Activated T-cell treated with anti-CD3 and anti-CD28 coated beads for 1 hour (primary cell): ENCODE data around the gene KMT2B.

Experiments
- DNase-seq: peaks from one replicate; pipeline ENCODE4 v3.0.0-alpha.2; 2020; ENCODE audit warnings: low read depth

KMT2B gene

GRCh38 chr19:35727053-35727955 lies 9.5 kb downstream of the KMT2B start:
- DNase-seq: no peak

- no peak for DNase-seq
Measured at GRCh38 chr19:35727956-35728706, 10.3 kb downstream of the KMT2B start.

GRCh38 chr19:35729021-35729420 lies 11.2 kb downstream of the KMT2B start:
- DNase-seq: no peak

DNA sequence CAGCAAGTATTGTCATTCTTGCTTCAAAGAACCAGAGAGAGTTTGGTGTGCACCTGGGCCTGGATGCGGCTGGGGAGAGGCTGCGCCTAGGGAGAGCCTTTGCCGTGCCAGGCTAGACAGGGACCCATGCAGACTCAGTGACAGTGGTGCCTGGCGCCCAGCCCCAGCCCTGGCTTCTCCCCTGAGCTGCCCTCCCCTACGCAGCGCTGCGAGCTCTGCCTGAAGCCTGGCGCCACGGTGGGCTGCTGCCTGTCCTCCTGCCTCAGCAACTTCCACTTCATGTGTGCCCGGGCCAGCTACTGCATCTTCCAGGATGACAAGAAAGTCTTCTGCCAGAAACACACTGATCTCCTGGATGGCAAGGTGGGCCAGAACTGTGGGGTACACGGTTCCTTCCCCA lies 12.0 kb downstream of the KMT2B start:
- DNase-seq: no peak

- DNase-seq: no peak
Measured at GRCh38 chr19:35730326-35730725, 12.5 kb downstream of the KMT2B start.

GRCh38 chr19:35731353-35731752 lies 13.6 kb downstream of the KMT2B start:
- no peak for DNase-seq

GRCh38 chr19:35731779-35732405 lies 14.1 kb downstream of the KMT2B start:
- DNase-seq: no peak

GRCh38 chr19:35732540-35733179 lies 14.9 kb downstream of the KMT2B start:
- DNase-seq: no peak

GRCh38 chr19:35733180-35734125 lies 15.7 kb downstream of the KMT2B start:
- DNase-seq: no peak

GRCh38 chr19:35734273-35734672 lies 16.5 kb downstream of the KMT2B start:
- no peak for DNase-seq

DNA sequence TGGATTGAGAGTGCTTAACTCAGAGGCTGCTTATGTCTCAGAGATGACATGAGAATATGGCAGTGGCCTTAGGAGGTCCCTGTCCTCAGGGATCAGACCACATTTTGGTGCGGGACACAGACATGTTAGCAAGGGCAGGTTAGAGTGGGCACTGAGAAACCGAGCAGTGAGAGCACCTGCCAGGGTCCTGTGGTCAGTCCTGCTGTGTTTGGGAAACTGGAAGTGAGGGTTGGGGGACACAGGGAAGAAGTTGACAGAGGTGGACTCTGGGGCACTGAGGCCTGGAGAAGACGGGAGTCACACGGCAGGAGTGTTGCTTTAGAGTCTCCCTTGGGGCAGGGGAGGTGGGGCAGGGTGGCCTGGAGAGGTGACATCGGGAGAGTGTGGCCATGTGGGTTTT lies 17.1 kb downstream of the KMT2B start:
- no peak for DNase-seq

- DNase-seq: no peak
Measured at GRCh38 chr19:35736913-35737886, 19.4 kb downstream of the KMT2B start.

GRCh38 chr19:35738021-35738886 lies 20.5 kb downstream of the KMT2B start:
- no peak for DNase-seq

DNA sequence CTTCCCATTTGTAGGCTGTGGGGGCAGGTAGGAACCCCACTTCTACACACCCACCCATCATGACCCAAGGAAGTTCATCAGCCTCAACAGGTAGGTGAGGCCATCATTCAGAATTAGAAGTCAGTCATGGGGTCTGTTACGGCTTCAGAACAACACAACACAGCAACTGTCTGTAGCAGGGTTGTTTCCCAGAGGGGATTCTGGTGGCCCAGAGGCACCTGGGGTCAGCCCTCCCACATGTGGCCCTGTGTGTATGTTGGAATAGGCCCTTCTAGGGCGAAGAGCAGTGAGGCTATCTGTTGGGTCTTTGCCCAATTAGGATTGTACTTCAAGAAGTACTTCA lies 21.1 kb downstream of the KMT2B start:
- DNase-seq: no peak

- DNase-seq: no peak
Measured at GRCh38 chr19:35739275-35740107, 21.7 kb downstream of the KMT2B start.

- DNase-seq: no peak
Measured at GRCh38 chr19:35740108-35740422, 22.3 kb downstream of the KMT2B start.

DNA sequence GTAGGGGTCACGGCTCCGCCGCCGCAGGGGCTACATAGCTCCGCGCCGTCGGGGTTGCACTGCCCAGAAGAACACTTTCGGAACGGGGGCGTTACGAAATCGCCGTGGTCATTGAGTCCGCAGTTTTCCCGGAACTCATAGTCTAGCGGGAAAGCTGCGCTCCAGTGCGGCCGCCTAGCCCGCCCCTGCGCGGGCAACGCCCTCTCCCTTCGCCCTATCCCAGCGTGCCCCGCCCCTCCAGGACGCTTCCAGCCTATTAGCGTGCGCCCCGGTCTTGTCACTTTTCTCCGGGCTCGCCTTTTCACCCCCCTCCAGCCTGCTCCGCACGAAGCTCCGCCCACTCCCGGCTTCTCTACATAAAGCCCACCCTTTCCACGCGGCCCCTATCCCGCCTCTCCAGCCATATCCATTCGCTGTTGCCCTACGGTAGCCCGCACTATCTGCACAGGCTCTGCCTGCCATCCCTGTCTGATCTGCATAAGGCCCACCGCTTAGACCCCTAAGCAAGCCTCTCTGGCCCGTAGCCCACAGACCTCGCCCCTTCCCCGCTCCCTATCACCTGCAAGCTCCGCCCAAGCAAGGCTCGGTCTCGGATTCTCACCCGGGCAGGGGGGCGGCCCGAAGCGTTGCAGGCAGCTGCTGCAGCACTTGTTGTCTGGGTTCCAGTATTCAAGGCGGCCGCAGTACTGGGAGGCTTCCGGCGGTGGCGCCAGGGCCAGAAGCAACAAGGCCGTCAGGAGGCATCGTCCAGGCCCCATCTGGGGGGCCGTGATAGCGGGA lies 22.8 kb downstream of the KMT2B start:
- DNase-seq: peak; percentile 94

DNA sequence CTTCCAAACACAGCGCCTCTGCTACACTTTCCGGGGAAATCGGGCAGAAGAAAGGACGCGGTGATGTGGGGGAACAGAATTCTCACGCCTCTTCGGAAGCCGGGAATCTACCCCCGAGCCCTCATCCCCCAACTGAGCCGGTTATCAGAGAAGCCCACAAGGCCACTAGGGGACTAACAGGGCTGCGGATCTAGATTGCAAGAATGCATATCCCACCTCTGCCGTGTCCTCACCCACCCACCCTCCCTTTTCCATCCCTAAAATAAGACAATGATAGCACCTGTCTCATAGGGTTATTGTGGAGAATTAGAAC lies 23.4 kb downstream of the KMT2B start:
- no peak for DNase-seq
